HG03460 (cell line): Measurements from ENCODE around the gene CIRBP.

ENCODE experiments used
- ATAC-seq: cut with Tn5 transposase; IDR thresholded peaks from one replicate; pipeline ENCODE4 v1.9.1; 2021; ENCODE audit not compliant: unreplicated experiment

Gene CIRBP

DNA sequence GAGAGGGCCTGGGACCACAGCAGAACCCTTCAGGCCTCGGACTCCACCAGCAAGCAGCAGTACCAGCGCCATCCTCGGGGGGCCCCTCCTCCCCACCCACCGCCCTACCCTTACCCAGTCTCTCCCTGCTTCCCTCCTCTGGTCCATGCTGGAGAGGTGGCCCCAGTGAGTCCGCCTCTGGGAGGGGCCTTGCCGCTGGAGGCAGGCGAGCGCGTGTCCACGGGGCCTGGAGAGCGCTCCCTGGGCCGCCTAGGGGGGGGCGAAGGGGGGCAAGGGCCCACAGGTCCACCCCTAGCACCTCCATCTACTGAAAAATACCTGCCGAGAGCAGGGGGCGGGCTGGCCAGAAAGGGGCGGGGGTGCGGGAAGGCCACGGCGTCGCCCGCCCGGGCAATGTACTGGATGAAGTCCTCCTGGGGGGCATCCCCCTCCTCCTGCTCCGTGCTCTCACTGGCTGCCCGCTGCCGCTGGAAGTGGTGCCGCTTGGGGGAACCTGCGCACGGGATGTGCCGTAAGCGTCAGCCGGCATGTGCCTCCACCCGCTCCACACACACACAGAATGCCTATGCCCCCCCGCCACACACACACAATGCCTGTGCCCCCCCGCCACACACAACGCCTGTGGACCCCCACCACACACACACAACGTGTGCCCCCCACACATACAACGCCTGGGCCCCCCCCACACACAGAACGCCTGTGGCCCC is 38.2 kb upstream of the CIRBP start:
- ATAC-seq: no peak

DNA sequence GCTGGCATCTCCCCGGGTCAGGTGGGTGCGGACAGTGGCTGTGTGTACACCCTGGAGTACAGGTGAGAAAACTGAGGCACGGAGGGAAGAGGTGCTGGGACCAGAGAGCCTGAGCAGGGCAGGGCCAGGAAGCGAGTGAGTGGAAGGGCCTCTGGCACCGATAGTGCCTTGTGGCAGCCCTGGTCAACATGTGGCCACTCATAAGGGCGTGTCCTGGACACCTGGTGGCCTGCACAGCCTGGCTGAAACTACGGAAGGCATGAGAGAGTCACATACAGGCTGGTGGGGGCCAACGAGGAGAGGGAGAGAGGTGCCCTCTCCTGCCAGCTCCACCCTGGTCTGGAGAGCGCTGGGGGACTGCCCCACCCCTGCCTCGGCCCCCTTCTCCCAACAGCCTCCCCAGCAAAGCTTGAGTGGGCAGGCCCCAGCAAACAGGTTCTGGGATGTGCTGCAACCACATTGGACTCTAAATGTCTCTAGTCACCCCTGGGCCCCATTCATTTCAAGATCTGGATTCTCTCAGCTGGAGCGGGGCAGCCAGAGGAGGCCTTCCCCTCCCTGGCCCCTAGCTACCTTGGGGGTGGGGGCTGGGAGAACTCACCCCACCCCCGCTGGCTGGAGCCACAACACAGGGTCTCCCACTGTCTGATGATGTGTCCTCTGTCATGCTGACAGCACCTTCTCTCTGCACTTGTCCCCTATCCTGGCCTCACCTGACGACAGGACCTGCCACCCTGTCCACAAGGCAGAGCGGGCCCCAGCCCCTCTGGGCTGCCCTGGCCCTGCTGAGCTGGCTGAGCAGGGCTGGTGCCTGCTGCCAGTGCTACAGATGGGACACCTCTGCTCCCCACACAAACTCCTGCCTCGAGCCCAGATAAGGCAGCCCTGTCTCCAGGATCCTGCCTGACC is 37.1 kb upstream of the CIRBP start:
- ATAC-seq: no peak

DNA sequence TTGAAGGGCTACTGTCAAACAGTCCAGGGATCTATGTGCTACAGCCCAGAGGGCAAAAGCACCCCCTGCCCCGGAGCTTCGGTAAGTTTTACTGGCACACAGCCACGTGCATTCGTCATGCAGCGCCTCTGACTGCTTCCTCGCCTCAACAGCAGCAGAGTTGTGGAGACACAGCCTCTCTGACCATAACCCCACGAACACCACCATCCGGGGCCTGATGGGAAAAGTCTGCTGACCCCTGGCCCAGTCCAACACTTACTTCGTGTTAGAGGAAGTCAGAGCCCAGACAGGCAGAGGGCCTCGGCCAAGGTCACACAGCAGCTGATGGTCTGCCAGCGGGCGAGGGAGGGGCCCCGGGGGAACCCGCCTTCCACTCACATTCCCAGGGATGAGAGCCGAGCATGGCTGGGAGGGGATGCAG is 36.5 kb upstream of the CIRBP start:
- ATAC-seq: no peak

DNA sequence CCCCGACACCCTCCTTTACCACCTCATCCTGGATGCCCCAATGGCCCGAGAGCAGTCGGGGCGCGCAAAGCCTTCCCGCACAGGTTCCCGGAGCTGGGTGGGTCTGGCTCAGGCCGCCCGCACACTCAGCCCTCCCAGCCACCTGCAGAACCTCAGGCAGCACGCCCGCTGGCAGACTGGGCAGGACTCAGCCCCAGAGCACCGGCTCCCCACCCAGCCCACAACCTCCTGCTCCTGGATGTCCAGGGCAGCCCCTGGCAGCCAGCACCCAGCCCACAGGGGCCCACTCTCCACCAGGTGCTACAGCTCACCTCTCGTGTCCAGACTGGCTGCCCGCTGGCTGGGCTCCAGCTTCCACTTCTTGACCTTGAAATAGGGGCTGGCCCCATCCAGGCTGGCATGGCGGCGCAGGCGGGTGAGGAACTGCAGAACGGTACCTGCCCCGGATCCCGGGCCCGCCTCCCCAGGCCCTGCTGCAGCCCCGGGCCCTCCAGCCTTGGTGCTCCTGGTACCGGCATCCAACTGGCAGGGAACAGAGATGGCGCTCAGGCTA is 35.9 kb upstream of the CIRBP start:
- ATAC-seq: no peak

DNA sequence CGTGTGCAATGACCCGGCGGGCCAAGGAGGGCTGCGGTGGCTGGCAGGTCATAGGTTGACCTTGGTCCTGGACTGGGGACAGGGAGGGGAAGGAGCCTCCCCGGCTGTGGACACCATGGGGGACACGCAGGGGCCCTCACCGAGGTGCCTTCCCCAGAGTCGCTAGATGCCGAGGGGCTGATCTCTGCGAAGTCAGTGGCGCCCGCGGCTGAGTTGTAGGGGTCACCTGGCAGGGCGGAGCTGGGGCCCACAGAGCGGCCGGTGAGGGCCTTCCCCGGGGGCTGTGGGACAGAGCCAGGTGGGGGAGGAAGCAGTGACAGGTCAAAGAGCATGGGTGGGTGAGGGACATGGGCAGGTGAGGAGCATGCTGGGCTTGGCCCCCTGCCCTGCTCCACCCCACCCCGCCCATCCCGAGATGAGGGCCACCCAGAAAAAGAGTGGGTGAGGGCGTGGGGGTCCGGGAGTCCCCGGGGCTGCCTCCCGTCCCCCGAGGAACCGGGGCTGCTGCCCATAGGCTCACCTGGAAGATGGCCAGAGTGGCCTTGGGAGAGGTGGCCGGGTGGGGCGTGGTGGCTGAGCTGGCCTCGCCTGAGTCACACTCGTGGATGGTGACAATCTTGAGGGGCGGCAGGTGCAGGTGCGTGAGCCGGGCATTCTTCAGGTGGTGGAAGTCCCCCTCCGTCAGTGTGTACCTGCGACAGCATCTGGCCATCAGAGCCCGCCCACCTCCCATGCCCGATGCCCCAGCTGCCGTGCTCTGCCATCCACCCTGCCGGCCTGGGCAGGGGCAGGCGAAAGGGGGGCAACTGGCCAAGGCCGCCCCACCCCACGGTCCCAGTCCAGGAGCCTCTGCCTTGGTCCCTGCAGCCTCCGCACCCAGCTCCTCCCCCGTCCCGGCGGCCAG is 34.8 kb upstream of the CIRBP start:
- ATAC-seq: no peak

DNA sequence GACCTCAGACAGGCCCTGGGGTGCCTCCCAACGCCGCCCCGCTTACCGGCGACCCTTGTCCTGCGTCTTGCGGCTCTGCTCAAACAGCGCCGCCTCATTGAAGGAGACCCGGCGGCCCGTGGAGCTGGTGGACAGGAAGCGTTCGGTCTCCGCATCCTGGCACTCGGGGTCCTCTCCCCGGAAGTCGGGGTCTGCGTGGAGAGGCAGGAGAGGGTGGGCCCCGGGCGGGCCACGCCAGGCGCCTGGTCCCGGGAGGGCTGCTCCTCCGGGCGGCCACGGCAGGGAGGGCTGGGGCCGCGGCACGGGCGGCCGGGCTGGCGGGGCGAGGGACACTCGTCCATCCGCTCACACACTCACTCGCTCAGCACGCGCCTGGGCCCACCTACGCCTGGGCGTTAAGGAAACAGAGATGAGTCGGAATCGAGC is 34.2 kb upstream of the CIRBP start:
- no peak for ATAC-seq

DNA sequence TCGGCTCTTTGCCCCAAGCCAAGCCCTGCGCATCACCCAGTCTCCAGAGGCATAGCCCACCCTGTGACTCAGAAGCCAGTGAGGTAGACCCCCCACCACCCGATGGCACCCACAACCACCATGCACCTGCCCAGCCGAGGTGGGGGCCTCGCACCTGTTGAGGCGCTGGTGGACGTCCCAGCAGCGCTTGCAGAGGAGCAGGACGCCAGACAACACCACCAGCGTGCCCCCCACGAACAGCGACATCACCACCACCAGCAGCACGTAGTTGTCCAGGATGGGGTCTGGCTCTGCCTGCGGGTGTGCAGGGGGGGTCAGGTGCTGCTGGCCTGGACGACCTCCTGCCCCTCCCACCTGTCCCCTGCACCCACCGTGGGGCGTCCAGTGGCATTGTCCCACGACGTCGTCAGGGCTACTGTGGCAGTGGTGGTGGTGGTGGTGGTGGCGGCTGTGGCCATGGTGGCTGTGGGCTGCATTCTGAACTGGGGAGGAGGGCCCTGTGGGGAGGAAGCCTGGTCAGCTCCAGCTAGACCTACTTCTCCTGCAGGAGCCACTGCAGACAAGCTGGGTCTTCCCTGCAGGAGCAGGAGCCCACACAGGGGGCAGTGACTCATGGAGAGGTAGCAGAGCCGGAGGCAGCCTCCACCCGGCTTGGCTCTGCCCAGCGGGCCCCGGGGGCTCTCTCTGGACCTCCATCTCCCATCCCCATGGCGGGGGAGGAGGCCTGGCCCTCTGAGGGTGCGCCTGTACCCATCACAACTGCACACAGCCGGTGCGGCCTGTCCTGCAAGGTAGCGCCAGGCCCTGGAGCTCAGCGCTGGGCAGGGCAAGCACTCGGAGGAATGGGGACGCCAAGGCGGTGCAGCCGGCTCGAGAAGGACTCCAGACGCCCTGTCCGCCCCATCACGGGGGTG is 33.2 kb upstream of the CIRBP start:
- ATAC-seq: no peak

DNA sequence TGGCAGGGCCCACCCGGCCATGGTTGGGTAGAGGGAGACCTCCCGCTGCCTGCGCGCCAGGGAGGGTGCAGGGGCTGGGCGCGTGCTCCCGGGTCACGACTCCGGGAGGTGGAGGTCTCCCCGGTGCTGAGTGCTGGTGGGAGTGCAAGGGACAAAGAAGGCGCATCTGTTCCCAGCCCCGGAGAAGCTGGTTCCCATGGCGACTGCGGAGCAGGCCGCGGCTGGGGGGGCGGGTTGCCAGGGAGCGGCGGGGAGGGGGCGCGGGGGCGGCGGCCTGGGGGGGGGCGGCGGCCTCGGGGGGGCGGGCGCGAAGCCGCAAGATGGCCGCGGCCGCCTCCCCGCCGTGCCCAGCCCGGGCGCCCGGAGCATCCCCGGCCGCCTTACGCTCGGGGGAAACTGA is 32.6 kb upstream of the CIRBP start:
- ATAC-seq: no peak

DNA sequence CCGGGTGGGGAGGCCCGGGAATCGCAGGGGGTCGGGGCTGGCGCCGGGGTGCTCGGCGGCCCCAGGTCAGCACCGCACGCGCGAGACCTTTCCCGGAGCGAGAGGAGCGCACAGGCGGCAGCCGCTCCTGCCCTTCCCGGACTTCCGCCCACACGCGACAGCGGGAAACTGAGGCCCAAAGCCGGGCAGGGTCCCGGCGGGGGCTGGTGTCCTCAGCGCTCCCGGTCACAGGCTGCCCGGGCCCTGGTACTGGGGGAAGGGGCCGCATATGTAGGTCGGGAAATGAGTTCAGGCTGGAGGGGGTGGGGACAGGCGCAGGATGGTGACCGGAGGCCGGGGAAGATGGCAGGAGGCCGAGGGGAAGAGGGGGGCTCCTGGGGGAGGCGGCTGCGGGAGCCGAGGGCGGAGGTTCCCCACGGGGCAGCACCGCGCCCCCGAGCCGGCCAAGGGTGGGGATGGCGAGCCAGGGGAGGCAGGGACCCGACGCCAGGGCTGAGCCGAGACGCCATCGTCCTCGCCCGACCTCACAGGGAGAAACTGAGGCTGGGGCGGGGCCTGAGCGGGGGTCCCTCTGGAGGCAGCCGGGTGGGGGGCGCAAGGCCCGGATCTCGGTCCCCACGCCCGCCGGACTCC is 32.0 kb upstream of the CIRBP start:
- no peak for ATAC-seq

DNA sequence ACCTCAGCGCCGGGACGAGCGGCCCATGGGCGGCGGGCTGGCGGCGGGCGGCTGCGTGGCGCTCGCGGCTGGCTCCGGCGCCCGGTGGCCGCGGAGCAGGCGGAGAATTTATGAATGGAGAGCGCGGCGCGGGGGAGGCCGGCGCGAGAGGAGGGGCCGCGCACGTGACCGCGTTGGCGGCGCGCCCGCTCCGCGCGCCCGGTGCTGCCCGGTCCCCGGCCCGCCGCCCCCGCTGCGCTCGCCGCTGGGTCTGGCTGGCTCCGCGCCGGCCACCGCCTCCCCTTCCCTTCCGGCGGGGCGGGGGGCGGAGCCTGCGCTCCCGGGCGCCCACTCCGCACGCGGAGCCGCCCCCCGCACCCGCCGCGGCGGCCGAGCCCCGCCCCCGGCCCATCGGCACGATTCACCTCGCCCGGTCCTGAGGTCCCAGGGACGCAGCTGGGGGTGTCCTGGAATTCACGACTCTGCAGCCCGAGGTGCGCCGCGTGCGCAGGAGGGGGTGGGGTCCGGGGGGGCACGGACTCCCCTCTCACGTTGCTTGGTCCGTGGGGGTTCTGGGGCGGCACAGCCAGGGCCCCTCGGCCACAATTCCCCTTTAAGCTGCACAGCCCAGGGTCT is 31.3 kb upstream of the CIRBP start, which contains the start of gene CBARP:
CBARP (minus strand) TSS at position 252 of the 615 bp plus-strand sequence. CDS start 1,905 bp downstream, outside the sequence.
- ATAC-seq: no peak

DNA sequence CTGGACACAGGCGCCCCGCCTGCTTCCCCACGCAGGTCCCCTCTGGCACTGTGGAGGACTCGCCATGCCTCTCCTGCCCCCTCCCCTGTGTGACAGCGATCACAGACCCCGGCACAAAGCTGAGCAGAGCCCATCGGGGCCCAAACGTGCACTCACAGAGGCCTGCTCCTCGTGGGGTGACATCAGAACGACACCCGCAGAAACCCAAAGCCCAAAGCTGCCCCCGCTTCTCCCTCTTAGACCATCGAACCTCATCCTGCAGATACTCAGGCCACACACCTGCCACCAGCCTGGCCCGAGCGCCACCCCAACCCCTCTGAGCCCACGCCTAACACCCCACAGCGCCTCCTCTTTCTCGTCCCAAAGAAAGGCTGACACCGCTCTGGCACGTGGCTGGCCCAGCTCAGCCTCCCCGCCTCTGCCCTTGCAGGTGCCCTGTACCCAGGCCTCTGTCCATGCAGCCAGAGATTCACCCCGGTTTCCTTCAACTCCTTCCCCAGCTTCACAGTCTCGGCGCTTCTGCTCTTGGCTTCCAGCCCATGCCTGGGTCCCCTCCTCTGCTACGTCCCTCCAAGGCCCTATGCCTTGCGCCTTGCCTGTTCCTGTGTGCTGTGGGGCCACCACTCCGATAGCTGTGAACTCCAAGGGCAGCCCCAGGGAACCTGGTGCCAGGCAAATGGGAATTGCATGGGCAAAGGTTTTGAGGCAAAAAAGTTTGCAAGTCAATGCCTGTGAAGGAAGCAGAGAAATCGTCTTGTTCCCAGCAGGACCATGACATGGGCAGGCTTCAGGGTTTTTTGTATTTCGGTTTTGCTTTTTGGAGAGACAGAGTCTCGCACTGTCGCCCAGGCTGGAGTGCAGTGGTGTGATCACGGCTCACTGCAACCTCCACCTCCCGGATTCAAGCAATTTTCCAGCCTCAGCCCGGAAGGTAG is 30.5 kb upstream of the CIRBP start:
- no peak for ATAC-seq

DNA sequence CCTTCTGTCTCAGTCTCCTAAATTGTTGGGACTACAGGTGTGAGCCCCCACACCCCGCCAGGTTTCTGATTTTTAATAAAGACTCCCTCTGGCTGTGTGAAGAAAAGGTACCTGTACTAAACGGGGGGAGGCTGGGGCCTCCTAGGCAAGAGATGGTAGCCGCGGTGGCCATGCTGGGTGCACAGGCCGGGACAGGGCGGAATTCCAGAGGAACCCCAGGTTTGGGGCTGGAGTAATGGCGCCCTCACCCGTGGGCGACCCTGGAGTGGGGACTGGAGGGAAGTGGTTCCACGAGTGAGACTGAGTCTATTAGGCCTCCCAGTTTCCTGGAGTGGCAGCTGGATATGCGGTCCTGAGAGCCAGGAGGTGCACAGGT is 29.7 kb upstream of the CIRBP start:
- no peak for ATAC-seq

DNA sequence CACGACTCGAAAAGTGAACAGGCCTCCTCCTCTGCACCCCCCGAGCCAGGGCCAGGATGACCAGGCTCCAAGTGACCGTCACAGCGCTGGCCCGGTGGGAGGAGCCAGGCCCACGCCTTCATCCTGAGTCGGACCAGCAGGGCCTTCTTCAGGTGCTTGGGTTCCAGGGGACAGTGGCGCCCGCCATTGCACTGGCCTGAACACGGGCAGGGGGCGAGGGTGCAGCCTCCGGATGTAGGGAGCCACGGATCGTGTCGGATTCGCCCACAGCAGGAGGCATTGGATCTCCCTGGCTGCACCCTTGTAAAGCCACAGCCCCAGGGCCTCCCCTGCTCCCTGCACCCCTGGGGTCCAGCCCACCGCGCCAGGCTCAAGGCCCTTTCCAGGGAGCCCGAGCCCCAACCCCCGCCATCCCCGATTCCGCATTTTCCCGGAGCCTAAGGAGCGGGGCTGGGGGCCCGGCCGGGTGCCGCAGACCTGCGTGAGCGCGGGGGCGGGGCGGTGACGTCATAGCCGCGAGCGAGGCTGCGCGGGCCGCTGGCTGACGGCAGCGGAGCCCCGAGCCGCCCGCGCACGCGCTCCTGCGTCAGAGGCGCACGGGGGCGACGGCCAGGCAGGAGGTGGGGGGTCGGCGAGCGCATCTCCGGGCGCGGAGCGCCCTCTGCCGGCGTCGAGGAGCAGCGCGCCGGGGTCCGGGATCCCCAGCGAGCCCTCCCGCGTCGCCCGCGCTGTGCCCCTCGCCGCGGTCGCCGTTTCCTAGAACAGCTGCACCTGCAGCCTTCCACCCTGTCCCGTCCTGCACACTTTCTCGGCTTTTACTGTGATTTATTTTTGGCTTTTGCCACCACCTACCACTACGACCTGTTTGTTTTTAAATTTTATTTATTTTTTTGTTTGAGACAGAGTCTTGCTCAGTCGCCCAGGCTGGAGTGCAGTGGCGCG is 29.1 kb upstream of the CIRBP start:
- no peak for ATAC-seq

DNA sequence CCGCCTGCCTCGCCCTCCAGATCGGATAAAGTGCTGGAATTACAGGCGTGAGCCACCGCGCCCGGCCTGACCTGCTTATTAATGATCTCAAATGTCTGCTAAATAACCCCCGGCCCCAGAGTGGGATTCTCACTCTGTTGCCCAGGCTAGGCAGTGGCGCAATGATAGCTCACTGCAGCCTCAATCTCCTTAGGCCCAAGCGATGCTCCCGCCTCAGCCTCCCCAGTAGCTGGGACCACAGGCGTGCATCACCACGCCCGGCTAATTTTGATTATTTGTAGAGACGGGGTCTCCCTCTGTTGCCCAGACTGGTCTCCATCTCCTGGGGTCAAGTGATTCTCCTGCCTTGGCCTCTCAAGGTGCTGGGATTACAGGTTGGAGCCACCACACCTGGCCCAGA is 28.2 kb upstream of the CIRBP start:
- no peak for ATAC-seq

DNA sequence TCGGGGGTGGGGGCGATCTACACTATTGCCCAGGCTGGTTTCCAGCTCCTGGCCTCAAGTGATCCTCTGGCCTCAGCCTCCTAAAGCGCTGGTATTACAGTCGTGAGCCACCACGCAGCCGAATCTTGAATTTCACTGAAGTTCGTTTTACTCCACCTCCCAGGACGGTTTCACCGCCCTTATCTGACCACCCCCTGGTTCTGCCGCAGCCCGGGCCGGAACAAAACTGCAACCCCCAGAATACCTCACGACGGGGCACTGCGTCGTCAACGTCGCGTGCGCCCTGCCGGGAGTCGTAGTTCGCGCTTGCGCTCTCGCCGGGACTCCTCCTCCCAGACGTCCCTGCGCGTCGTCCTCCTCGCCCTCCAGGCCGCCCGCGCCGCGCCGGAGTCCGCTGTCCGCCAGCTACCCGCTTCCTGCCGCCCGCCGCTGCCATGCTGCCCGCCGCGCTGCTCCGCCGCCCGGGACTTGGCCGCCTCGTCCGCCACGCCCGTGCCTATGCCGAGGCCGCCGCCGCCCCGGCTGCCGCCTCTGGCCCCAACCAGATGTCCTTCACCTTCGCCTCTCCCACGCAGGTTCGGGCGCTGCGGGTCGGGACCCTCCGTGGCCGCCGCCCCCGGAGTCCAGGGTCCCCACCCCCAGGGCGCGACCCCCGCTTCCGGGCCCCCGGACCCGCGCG is 27.6 kb upstream of the CIRBP start, which contains the start of gene ATP5F1D:
ATP5F1D (plus strand) TSS at position 335 of the 679 bp plus-strand sequence; CDS start at position 435, 100 bp downstream.
- peak; percentile 45 for ATAC-seq
